HCT116 (cell line): ENCODE data around the gene ZNF236. TPM values are rescaled to one million over a fixed set of nuclear protein-coding genes. Genes with fewer than 3 reads are reported as not detected.

ENCODE experiments used
- ATAC-seq: fragments of 200-7000 bp; cut with Tn5 transposase; 2 replicates; pipeline ENCODE4 v1.9.1; 2020; ENCODE audit warnings: mild to moderate bottlenecking, moderate library complexity
- BruUV-seq: library from RNA; stranded (reverse); fragments of 400-500 nt; replicated peaks from 2 replicates; lab custom pipeline; 2021; lab: Mats Ljungman, UMichigan
- CTCF ChIA-PET: fragments of 300-600 bp; sonication (Branson Sonifier 250); formaldehyde crosslinking; loops from one replicate; lab custom pipeline; 2021; ENCODE audit warnings: antibody characterized with exemption; lab: Charles Lee
- POLR2A ChIA-PET: fragments of 300-600, 350-600 bp; sonication (Branson Sonifier 250); formaldehyde crosslinking; loops from one replicate; lab custom pipeline; 2021; ENCODE audit warnings: antibody characterized with exemption; lab: Charles Lee
- RAD21 ChIA-PET, 2 experiments: fragments of 300-600 bp; sonication (Branson Sonifier 250); formaldehyde crosslinking; loops; one replicate each; lab custom pipeline; 2023; ENCODE audit warnings: low total read pairs in 2 of 2; ENCODE audit not compliant: uncharacterized antibody in 2 of 2, unreplicated experiment in 2 of 2, low non-redundant PET in 1 of 2; lab: Charles Lee
- DNase-seq: peaks from one replicate; pipeline ENCODE4 v3.0.0-alpha.2; 2010; ENCODE audit warnings: low read depth, low spot score
- H2AFZ ChIP-seq: fragments of 200-600 bp; shearing (Covaris generic), sonication (generic); 2 replicates; pipeline ENCODE4 v1.6.1; 2017; ENCODE audit warnings: low read depth, mixed run types, mixed read lengths, antibody characterized with exemption, low read length; ENCODE audit not compliant: poor library complexity, severe bottlenecking
- H3K27ac ChIP-seq: 2 replicates; pipeline ENCODE4 v1.5.1; 2012; ENCODE audit warnings: low read depth, low read length
- H3K27me3 ChIP-seq: fragments of 200-600 bp; sonication (generic); 2 replicates; pipeline ENCODE4 v1.6.1; 2016; ENCODE audit warnings: mixed run types, low read length, mixed read lengths; ENCODE audit not compliant: insufficient read depth
- H3K36me3 ChIP-seq, 2 experiments: fragments of 200-500 bp in 1 of 2; fragments of 200-600 bp in 1 of 2; sonication (Bioruptor generic) in 1 of 2; sonication (generic) in 1 of 2; 2 replicates each; pipeline versions ENCODE4 v1.5.1 to v1.6.1; 2014 to 2016; ENCODE audit warnings: low read length in 2 of 2, inconsistent platforms in 1 of 2, mixed read lengths in 1 of 2, mixed run types in 1 of 2; ENCODE audit not compliant: insufficient read depth in 2 of 2, control insufficient read depth in 1 of 2
- H3K4me1 ChIP-seq, 2 experiments: fragments of 200-600 bp in 1 of 2; sonication (generic) in 1 of 2; 2 replicates each; pipeline versions ENCODE4 v1.5.1 to v1.6.1; 2012 to 2017; ENCODE audit warnings: low read length in 2 of 2, inconsistent platforms in 1 of 2, mild to moderate bottlenecking in 1 of 2, mixed read lengths in 1 of 2, mixed run types in 1 of 2, moderate library complexity in 1 of 2; ENCODE audit not compliant: insufficient read depth in 2 of 2, control insufficient read depth in 1 of 2
- H3K4me2 ChIP-seq: fragments of 200-600 bp; sonication (generic); 2 replicates; pipeline ENCODE4 v1.6.1; 2017; ENCODE audit warnings: mixed run types, low read length, mixed read lengths
- H3K4me3 ChIP-seq, 2 experiments: fragments of 200-600 bp in 1 of 2; sonication (generic) in 1 of 2; replicated peaks in 1 of 2; 2 replicates each; pipeline ENCODE4 v1.5.1; 2011 to 2016; ENCODE audit warnings: low read length in 2 of 2, control low read depth in 1 of 2, low read depth in 1 of 2, mild to moderate bottlenecking in 1 of 2, mixed read lengths in 1 of 2, mixed run types in 1 of 2
- H3K79me2 ChIP-seq: fragments of 200-600 bp; sonication (generic); 2 replicates; pipeline ENCODE4 v1.6.1; 2017; ENCODE audit warnings: mild to moderate bottlenecking, mixed run types, low read length, moderate library complexity, mixed read lengths; ENCODE audit not compliant: insufficient read depth
- H3K9ac ChIP-seq: fragments of 200-600 bp; sonication (generic); 2 replicates; pipeline ENCODE4 v1.6.1; 2016; ENCODE audit warnings: low read length, mixed read lengths
- H3K9me2 ChIP-seq: fragments of 200-600 bp; sonication (generic), shearing (Covaris generic); 2 replicates; pipeline ENCODE4 v1.6.1; 2017; ENCODE audit warnings: mixed run types, mild to moderate bottlenecking, moderate library complexity; ENCODE audit not compliant: insufficient read depth
- H3K9me3 ChIP-seq, 2 experiments: fragments of 200-500 bp in 1 of 2; fragments of 200-600 bp in 1 of 2; sonication (Bioruptor generic) in 1 of 2; sonication (generic) in 1 of 2; 2 replicates each; pipeline ENCODE4 v1.6.1; 2014 to 2017; ENCODE audit warnings: low read length in 2 of 2, mixed read lengths in 2 of 2, inconsistent platforms in 1 of 2, low read depth in 1 of 2, mild to moderate bottlenecking in 1 of 2, mixed run types in 1 of 2, moderate library complexity in 1 of 2; ENCODE audit not compliant: control insufficient read depth in 1 of 2, insufficient read depth in 1 of 2
- H4K20me1 ChIP-seq: fragments of 200-600 bp; sonication (generic), shearing (Covaris generic); 2 replicates; pipeline ENCODE4 v1.6.1; 2017; ENCODE audit warnings: mixed run types, mild to moderate bottlenecking, moderate library complexity; ENCODE audit not compliant: insufficient read depth
- CBX3 ChIP-seq: IDR thresholded peaks from 2 replicates; pipeline ENCODE4 v1.6.1; 2012; ENCODE audit warnings: low read depth
- CTCF ChIP-seq, 3 experiments: fragments of 200-600 bp in 1 of 3; sonication (generic) in 1 of 3; IDR thresholded peaks in 2 of 3; conservative IDR thresholded peaks in 1 of 3; 2 replicates each; pipeline ENCODE4 v1.5.1; 2012 to 2017; ENCODE audit warnings: low read depth in 2 of 3, low read length in 2 of 3, antibody characterized with exemption in 1 of 3, borderline replicate concordance in 1 of 3, control low read depth in 1 of 3, mild to moderate bottlenecking in 1 of 3, mixed read lengths in 1 of 3, mixed run types in 1 of 3, moderate library complexity in 1 of 3; ENCODE audit not compliant: insufficient read depth in 1 of 3
- POLR2AphosphoS5 ChIP-seq: IDR thresholded peaks from 2 replicates; pipeline ENCODE4 v1.6.1; 2011; ENCODE audit warnings: mild to moderate bottlenecking, low read depth, low read length, moderate library complexity
- RAD21 ChIP-seq: IDR thresholded peaks from 2 replicates; pipeline ENCODE4 v1.6.1; 2012; ENCODE audit warnings: low read depth, mild to moderate bottlenecking
- intact Hi-C: fragments of 100-400 bp; cut with micrococcal nuclease; formaldehyde crosslinking; loops from 2 replicates; pipeline ENCODE4 v1.10.0; 2022
- total RNA-seq: library from RNA; stranded (reverse); gene quantifications from one replicate; pipeline ENCODE4 v1.2.1, GENCODE V29; 2021; ENCODE audit not compliant: unreplicated experiment

Gene ZNF236
- total RNA-seq, 1 experiment from 2014 or later, result 15.0 TPM

- Histone ChIP-seq H3K27me3 (no peaks in the 10 kb centered on the region), H3K79me2 (no peaks in the 10 kb centered on the region), H3K4me3 (no peak overlapping the region), H3K9me2 (no peaks in the 10 kb centered on the region), H3K27ac (no peak overlapping the region), H3K36me3 (no peaks in the 10 kb centered on the region; a peak in 1 of 4 replicates), H4K20me1 (no peaks in the 10 kb centered on the region; the same call in 1 of the 2 replicates), H3K9ac (no peak overlapping the region), H3K4me2 (no peak overlapping the region), H2AFZ (no peak overlapping the region), H3K9me3 (no peaks in the 10 kb centered on the region), H3K4me1 (no peaks in the 10 kb centered on the region)
- TF ChIP-seq CBX3 (no peak), POLR2AphosphoS5 (no peak), RAD21 (no peak)
- DNase-seq (no peak), ATAC-seq (no peak)
- POLR2A ChIA-PET, result no interaction called here
- intact Hi-C loops, result loop anchor here (5.0 kb wide), 1 partner anchor 67 kb away; no protein-coding TSS in a partner anchor
- RAD21 ChIA-PET, result no interaction called here
- BruUV-seq, result no TSS peak
- CTCF ChIA-PET, result no interaction called here
Measured at GRCh38 chr18:76959605-76960004, 137.2 kb downstream of the ZNF236 start.

- no peak overlapping the region for H2AFZ ChIP-seq
- H3K27ac ChIP-seq, result no peak overlapping the region
- intact Hi-C loops, result loop anchor here (5.0 kb wide), 1 partner anchor 68 kb away; no protein-coding TSS in a partner anchor
- no TSS peak for BruUV-seq
- H3K36me3 ChIP-seq, result no peaks in the 10 kb centered on the region; a peak in 1 of 4 replicates
- ChIA-PET POLR2A (no interaction called here), RAD21 (no interaction called here), CTCF (no interaction called here)
- ATAC-seq, result peak; percentile 38; the same call in 1 of the 2 replicates
- H4K20me1 ChIP-seq, result no peaks in the 10 kb centered on the region
- no peaks in the 10 kb centered on the region for H3K27me3 ChIP-seq
- TF ChIP-seq CTCF (IDR thresholded peaks at IDR 0.05 in 2 of 3, conservative IDR thresholded peaks at IDR 0.05 in 1 of 3; ENCODE audit: borderline replicate concordance in 1 of 3, insufficient read depth in 1 of 3, low read depth in 2 of 3, low read length in 2 of 3) (0 out of 6 replicates have a peak, but pooled peaks of 1 of the 3 experiments have one; percentile 12), CBX3 (no peak)
- H3K4me2 ChIP-seq, result no peak overlapping the region
- no peaks in the 10 kb centered on the region for H3K4me1 ChIP-seq
- no peaks in the 10 kb centered on the region for H3K9me2 ChIP-seq
- H3K79me2 ChIP-seq, result no peaks in the 10 kb centered on the region
- no peaks in the 10 kb centered on the region for H3K9me3 ChIP-seq
- H3K9ac ChIP-seq, result no peak overlapping the region
- DNase-seq, result no peak
- no peak overlapping the region for H3K4me3 ChIP-seq
Measured at GRCh38 chr18:76960528-76961035, 138.2 kb downstream of the ZNF236 start.
